Renal cortex interstitium (tissue), 15 donors: Measurements from ENCODE around the gene SMKR1. TPM values are rescaled to one million over a fixed set of nuclear protein-coding genes. Genes with fewer than 3 reads are reported as not detected.
"Not testable (repeated sequence)": the region's sequence is repeated elsewhere in the genome, so short reads cannot be mapped to it uniquely, and the experiment has no call there.

Source experiments
- DNase-seq, 11 donors: peaks; one replicate each; pipeline ENCODE4 v3.0.0-alpha.2; 2013; ENCODE audit warnings: low read depth in 9 of 11, low spot score in 4 of 11; ENCODE audit errors: extremely low read depth in 1 of 11
- long read RNA-seq, 16 experiments: transcript quantifications; one replicate each; lab custom pipeline, GENCODE V29; 2026
- polyA plus RNA-seq, 3 donors: library from polyadenylated mRNA; unstranded; fragments of 120-200 nt; gene quantifications; one replicate each; pipeline ENCODE4 v1.2.1, GENCODE V29; 2013; ENCODE audit not compliant: insufficient read length in 3 of 3

Gene SMKR1
- 1 to 10 TPM; 2.4 to 3.4 (median 2.5) TPM for polyA plus RNA-seq
- long read RNA-seq, donor 1, partial matches to known transcripts = 0 of 4 reads
- long read RNA-seq, donor 1, other reads (novel, unspliced or antisense) = 0 of 4 reads
- long read RNA-seq, donor 2, partial matches to known transcripts = 0 of 2 reads
- long read RNA-seq, donor 2, other reads (novel, unspliced or antisense) = 0 of 2 reads
- long read RNA-seq, donor 3, partial matches to known transcripts = 0 of 1 reads
- long read RNA-seq, donor 3, other reads (novel, unspliced or antisense) = 0 of 1 reads
- long read RNA-seq, donor 4, partial matches to known transcripts = 0 of 1 reads
- long read RNA-seq, donor 4, other reads (novel, unspliced or antisense) = 0 of 1 reads
- long read RNA-seq, donor 5 = 0 reads
- long read RNA-seq, donor 6, partial matches to known transcripts = 0 of 1 reads
- long read RNA-seq, donor 6, other reads (novel, unspliced or antisense) = 0 of 1 reads
- long read RNA-seq, donor 7 = 0 reads
- long read RNA-seq, donor 8 = 0 reads
- long read RNA-seq, donor 9, partial matches to known transcripts = 0 of 3 reads
- long read RNA-seq, donor 9, other reads (novel, unspliced or antisense) = 0 of 3 reads
- long read RNA-seq, donor 10, partial matches to known transcripts = 0 of 3 reads
- long read RNA-seq, donor 10, other reads (novel, unspliced or antisense) = 0 of 3 reads
- long read RNA-seq, donor 11, partial matches to known transcripts = 0 of 2 reads
- long read RNA-seq, donor 11, other reads (novel, unspliced or antisense) = 0 of 2 reads
- long read RNA-seq, donor 12, partial matches to known transcripts = 0 of 1 reads
- long read RNA-seq, donor 12, other reads (novel, unspliced or antisense) = 0 of 1 reads
- long read RNA-seq, donor 13 = 0 reads
- long read RNA-seq, donor 14, partial matches to known transcripts = 0 of 2 reads
- long read RNA-seq, donor 14, other reads (novel, unspliced or antisense) = 0 of 2 reads
- long read RNA-seq, donor 15 = 0 reads
- long read RNA-seq, donor 16, partial matches to known transcripts = 0 of 4 reads
- long read RNA-seq, donor 16, other reads (novel, unspliced or antisense) = 0 of 4 reads

GRCh38 chr7:129501760-129502707 is at the start of gene SMKR1:
Gene SMKR1 (plus strand): TSS chr7:129502531. CDS start chr7:129502825, 294 bp downstream.
- DNase-seq = peak in 9 of 11 donors; percentile 29 to 67 (median 56)

- DNase-seq = no peak
These were observed 49.6 kb upstream of the SMKR1 start for GRCh38 chr7:129452589-129453231.

- DNase-seq = no peak
These were observed 48.7 kb upstream of the SMKR1 start for GRCh38 chr7:129453510-129454248.

GRCh38 chr7:129454249-129454551 is 48.1 kb upstream of the SMKR1 start:
- DNase-seq = no peak

- DNase-seq = no peak
These were observed 45.9 kb upstream of the SMKR1 start for GRCh38 chr7:129456421-129456820.

DNA sequence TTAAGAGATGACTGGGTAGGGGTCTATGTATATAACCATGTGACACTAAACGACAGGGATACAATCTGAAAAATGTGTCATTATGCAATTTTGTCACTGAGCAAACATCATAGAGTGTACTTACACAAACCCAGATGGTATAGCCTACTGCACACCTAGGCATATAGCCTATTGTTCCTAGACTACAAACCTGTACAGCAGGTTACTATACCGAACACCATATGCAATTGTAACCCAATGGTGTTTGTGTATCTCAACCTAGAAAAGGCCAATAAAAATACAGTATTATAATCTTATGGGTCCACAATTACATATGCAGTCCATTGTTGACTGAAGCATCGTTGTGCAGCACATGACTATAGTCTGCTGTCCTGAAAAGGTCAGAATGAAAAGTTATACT is 45.2 kb upstream of the SMKR1 start:
- DNase-seq = no peak

- DNase-seq = no peak
These were observed 44.2 kb upstream of the SMKR1 start for GRCh38 chr7:129458171-129458570.

DNA sequence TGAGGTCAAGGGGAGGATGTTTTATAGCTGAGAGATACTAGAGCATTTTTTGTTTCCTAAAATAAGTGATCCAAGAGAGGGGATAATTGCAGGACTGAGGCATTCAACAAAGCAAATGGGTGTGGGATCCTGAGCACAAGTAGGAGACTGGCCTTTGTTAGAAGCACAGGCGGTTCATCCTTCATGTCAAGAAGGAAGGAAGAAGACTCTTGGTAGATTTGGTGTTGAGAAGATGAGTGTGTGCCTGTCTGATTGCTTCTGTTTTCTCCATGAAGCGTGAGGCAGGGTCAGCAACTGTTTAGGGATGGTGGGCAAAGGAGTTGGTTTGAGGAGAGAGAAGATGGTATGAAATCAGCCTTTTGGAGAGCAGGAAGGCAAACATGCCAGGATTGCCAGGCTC is 40.5 kb upstream of the SMKR1 start:
- DNase-seq = no peak

DNA sequence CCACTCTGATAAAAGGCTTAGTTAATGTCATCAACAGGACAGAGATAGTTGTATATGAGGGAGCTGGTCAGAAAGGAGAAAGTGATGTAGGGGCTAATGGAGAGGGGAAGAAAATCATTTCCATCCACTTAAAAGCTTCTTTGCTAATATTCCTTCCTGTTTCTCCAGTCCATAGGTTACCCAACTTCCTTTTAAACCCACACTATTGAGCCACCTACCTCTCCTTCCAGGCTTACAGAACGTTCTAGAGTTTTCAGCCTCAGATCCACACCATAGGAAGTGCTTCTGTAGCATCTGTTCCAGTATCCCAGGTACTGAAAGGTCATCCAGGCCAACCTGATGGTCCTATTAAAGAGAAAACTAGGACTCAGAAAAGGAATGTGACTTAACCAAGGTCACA is 39.9 kb upstream of the SMKR1 start:
- DNase-seq = no peak

DNA sequence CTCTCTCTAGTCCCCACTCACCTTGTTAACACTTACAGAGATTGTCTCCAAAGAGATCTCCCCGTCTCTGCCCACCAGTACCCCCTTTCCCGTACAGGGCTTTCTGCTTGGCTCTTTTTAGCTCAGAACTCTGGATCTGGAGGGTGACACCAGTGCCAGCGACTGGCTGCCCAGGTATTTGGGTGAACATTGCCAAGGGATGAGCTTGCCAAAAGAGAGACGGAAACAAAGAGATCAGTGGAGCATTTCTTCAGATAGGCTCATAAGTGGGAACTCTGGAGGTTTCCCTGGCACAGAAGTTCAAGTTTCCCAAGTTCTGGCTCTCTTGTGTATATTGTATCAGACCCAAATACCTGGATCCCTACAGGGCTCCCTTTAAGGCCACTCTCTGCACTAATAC is 38.1 kb upstream of the SMKR1 start:
- DNase-seq = no peak

GRCh38 chr7:129465080-129465479 is 37.3 kb upstream of the SMKR1 start:
- no peak for DNase-seq

GRCh38 chr7:129466796-129467195 is 35.5 kb upstream of the SMKR1 start:
- no peak for DNase-seq

- no peak for DNase-seq
These were observed 34.2 kb upstream of the SMKR1 start for GRCh38 chr7:129468087-129468486.

DNA sequence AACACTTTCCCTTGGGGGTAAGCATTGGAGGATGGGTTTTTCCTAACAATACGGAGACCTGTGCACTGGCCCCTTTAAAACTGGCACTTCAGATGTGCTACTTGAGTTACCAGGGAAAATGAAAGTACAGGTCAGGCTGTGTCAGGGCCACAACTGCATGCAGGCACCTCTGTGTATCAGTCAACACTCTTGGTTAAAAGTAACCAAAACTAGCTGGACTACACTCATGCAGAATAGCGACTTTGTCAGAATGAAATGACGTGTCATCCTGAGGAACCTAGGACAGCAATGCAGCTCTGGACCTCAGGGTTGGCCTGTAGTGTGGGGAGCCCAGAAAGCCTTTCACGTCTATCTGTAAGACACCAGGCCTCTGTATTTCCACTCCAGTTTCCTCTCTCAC is 33.8 kb upstream of the SMKR1 start:
- DNase-seq = no peak

DNA sequence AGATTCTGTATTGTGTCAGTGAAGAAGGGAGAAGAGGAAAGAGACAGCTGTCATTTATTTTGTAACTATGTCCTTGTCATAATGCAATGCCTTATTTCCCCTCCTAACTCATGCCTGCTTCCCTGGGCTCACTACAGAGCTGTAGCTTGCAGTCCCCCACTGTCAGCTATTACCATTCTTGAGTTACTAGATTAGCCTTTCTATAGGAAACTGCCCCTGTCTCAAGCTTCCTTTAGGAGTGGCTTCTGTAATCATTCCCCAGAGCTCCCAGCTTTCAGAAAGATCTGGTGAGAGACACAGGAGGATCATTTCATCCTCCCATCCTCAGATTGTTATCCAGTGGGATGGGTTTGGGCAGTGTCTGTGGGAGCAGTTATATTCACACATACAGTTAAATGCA is 32.4 kb upstream of the SMKR1 start:
- DNase-seq = no peak

GRCh38 chr7:129470411-129470810 is 31.9 kb upstream of the SMKR1 start:
- DNase-seq = no peak

DNA sequence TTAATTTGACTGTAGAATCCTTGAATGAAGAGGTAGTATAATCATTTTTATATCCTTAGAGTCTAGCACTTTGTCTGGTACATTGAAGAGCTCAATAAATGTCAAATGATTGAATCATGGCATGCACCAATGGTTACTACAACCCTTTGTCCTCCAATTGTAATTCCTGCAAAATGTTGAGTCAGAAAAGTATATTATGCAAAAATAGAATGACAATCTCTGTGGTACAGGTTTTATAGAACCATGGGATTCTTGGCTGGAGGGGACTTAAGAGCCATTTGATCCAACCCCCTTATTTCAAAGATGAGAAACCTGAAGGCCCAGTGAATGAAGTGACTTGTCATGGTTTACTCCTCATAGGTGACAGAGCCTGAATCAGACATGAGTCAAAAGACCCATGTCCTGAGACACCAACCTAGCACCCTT is 30.9 kb upstream of the SMKR1 start:
- DNase-seq = no peak

- DNase-seq = not testable (repeated sequence)
These were observed 26.4 kb upstream of the SMKR1 start for GRCh38 chr7:129475931-129476330.
